Thyroid gland (tissue), 4 donors: Measurements from ENCODE around the gene TUBB6. TPM values are rescaled to one million over a fixed set of nuclear protein-coding genes. Genes with fewer than 3 reads are reported as not detected.

Source experiments
- DNase-seq, 2 donors: peaks; one replicate each; pipeline ENCODE4 v3.0.0-alpha.2; 2019
- H3K27ac ChIP-seq, 3 donors: fragments of 200-600 bp; sonication (generic); 1 replicate in 2 of 3; 2 replicates in 1 of 3; pipeline ENCODE4 v1.5.1; 2016 to 2019; ENCODE audit warnings: mild to moderate bottlenecking in 1 of 3, moderate library complexity in 1 of 3
- H3K27me3 ChIP-seq: fragments of 200-600 bp; sonication (generic); one replicate; pipeline ENCODE4 v1.5.1; 2019
- H3K36me3 ChIP-seq, 2 donors: fragments of 200-600 bp; sonication (generic); one replicate each; pipeline ENCODE4 v1.5.1; 2016 to 2019
- H3K4me1 ChIP-seq, 2 donors: fragments of 200-600 bp; sonication (generic); one replicate each; pipeline ENCODE4 v1.5.1; 2017 to 2019
- H3K4me3 ChIP-seq, 3 donors: fragments of 200-600 bp; sonication (generic); replicated peaks in 1 of 3; 1 replicate in 2 of 3; 2 replicates in 1 of 3; pipeline ENCODE4 v1.5.1; 2016; ENCODE audit warnings: mild to moderate bottlenecking in 1 of 3
- H3K9me3 ChIP-seq: fragments of 200-600 bp; sonication (generic); one replicate; pipeline ENCODE4 v1.5.1; 2017
- POLR2A ChIP-seq, 2 donors: fragments of 450-650 bp; IDR thresholded peaks; one replicate each; pipeline ENCODE4 v1.6.1; 2017; ENCODE audit warnings: antibody characterized with exemption in 2 of 2, mild to moderate bottlenecking in 2 of 2, moderate library complexity in 1 of 2
- WGBS, 2 donors: methylation state at CpG; one replicate each; pipeline ENCODE4 v1.1.5; 2017; 5-methylcytosine and 5-hydroxymethylcytosine counted together
- intact Hi-C: fragments of 100-400 bp; cut with DNase I; formaldehyde crosslinking; loops from one replicate; pipeline ENCODE4 v1.15.1; 2023
- small RNA-seq: library from RNA; depleted of rRNA; stranded (forward); fragments of <200 nt; gene quantifications from one replicate; pipeline ENCODE3, GENCODE V24; 2016
- total RNA-seq, 4 donors: library from RNA; depleted of rRNA; stranded (reverse); fragments of >200 nt; gene quantifications; one replicate each; pipeline ENCODE4 v1.2.3, GENCODE V29; 2016
- TF ChIP-seq, protein P1 (sequence below), 6 experiments: fragments of 200-600 bp in 3 of 6; fragments of 450-650 bp in 3 of 6; sonication (generic) in 3 of 6; IDR thresholded peaks; one replicate each; pipeline ENCODE4 v1.5.1; 2016 to 2019; ENCODE audit warnings: antibody characterized with exemption in 6 of 6, mild to moderate bottlenecking in 2 of 6, inconsistent platforms in 1 of 6, moderate library complexity in 1 of 6

TUBB6 gene
- total RNA-seq, 4 donors from 2014 or later: 91.9 to 157 (median 124) TPM

DNA sequence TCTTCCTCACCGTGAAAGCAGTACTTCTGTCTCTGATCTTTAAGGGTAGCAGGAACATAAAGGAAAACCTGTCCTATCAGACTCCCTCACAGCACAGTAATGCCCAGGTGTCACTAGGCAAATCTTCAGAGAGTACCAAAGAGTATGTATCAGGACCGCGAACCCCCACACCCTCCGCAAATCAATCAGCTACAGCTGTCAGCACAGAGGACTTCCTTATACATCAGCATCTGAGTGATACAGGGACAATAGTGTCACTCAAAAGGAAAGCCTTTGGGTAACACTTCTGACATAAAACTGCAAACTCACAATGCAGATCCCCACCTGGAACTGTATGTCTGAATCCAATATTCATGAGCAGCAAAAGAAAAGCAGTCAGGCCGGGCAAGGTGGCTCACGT, 66.4 kb downstream of the TUBB6 start:
- no peak for DNase-seq
- Histone ChIP-seq H3K27me3 (no peaks in the 10 kb centered on the region), H3K36me3 (no peaks in the 10 kb centered on the region), H3K9me3 (no peaks in the 10 kb centered on the region), H3K4me3 (no peak overlapping the region), H3K27ac (no peak overlapping the region), H3K4me1 (peaks cover 25 to 29% of the 10 kb centered on the region in 2 donors)
- intact Hi-C loops: no loop called here
- 96 to 97% methylated on average over 6 of the region's 6 CpGs for WGBS, 2 donors
- TF ChIP-seq POLR2A (IDR thresholded peaks at IDR 0.05): no peak
- TF ChIP-seq, protein P1, sequence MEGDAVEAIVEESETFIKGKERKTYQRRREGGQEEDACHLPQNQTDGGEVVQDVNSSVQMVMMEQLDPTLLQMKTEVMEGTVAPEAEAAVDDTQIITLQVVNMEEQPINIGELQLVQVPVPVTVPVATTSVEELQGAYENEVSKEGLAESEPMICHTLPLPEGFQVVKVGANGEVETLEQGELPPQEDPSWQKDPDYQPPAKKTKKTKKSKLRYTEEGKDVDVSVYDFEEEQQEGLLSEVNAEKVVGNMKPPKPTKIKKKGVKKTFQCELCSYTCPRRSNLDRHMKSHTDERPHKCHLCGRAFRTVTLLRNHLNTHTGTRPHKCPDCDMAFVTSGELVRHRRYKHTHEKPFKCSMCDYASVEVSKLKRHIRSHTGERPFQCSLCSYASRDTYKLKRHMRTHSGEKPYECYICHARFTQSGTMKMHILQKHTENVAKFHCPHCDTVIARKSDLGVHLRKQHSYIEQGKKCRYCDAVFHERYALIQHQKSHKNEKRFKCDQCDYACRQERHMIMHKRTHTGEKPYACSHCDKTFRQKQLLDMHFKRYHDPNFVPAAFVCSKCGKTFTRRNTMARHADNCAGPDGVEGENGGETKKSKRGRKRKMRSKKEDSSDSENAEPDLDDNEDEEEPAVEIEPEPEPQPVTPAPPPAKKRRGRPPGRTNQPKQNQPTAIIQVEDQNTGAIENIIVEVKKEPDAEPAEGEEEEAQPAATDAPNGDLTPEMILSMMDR (IDR thresholded peaks at IDR 0.05): no peak

Small RNA genes within 50 kb of the gene (small RNA-seq; reads per million reads assigned to genes)
- gene RNU6-170P: not detected

Other genes starting within 250 kb of the TUBB6 start
- under 1 TPM in 1 of 4 donors, not detected in 3; 0.13 TPM for gene ANKRD62, start 214.4 kb upstream of the TUBB6 start, total RNA-seq
- gene CIDEA, start 53.9 kb upstream of the TUBB6 start, total RNA-seq: under 1 TPM in 1 of 4 donors, not detected in 3; 0.67 TPM
- 10 to 100 TPM; 60.9 to 92.4 (median 84.7) TPM for gene AFG3L2, start 69.0 kb downstream of the TUBB6 start, total RNA-seq
- gene PRELID3A, start 99.7 kb downstream of the TUBB6 start, total RNA-seq: 1 to 10 TPM; 1.6 to 6.2 (median 3.2) TPM